B cell (primary cell): ENCODE measurements around the gene ZMAT5. TPM values are rescaled to one million over a fixed set of nuclear protein-coding genes. Genes with fewer than 3 reads are reported as not detected.

ENCODE experiments used
- ATAC-seq: fragments of 200-7000 bp; cut with Tn5 transposase; one replicate; pipeline ENCODE4 v1.10.0; 2021; ENCODE audit warnings: low read depth, mild to moderate bottlenecking, moderate number of reproducible peaks, moderate library complexity
- CTCF ChIA-PET: fragments of 350-600 bp; sonication (Branson Sonifier 250); formaldehyde crosslinking; loops from one replicate; lab custom pipeline; 2021; ENCODE audit warnings: antibody characterized with exemption, inconsistent platforms; lab: Charles Lee
- POLR2A ChIA-PET: fragments of 350-600 bp; sonication (Branson Sonifier 250); formaldehyde crosslinking; loops from one replicate; lab custom pipeline; 2021; ENCODE audit warnings: antibody characterized with exemption; lab: Charles Lee
- DNase-seq: peaks from one replicate; pipeline ENCODE4 v3.0.0; 2013
- H2AFZ ChIP-seq: 2 replicates; pipeline ENCODE4 v1.6.1; 2012; ENCODE audit warnings: mild to moderate bottlenecking, low read depth, low read length; ENCODE audit not compliant: insufficient read depth, poor library complexity, severe bottlenecking
- H3K27ac ChIP-seq, 2 donors: 1 replicate in 1 of 2; 2 replicates in 1 of 2; pipeline ENCODE4 v1.5.1; 2012 to 2013; ENCODE audit warnings: low read length in 2 of 2, mild to moderate bottlenecking in 2 of 2, moderate library complexity in 1 of 2
- H3K27me3 ChIP-seq, 4 experiments: fragments of 200-600 bp in 1 of 4; sonication (generic) in 1 of 4; replicated peaks in 1 of 4; 1 replicate in 2 of 4; 2 replicates in 2 of 4; pipeline versions ENCODE4 v1.6.1 to v1.7.0; 2013 to 2016; ENCODE audit warnings: low read length in 3 of 4, mild to moderate bottlenecking in 2 of 4, mixed read lengths in 1 of 4, moderate library complexity in 1 of 4; ENCODE audit not compliant: insufficient read depth in 4 of 4, control insufficient read depth in 3 of 4; ENCODE audit errors: control extremely low read depth in 1 of 4
- H3K36me3 ChIP-seq, 2 experiments: replicated peaks in 1 of 2; 1 replicate in 1 of 2; 2 replicates in 1 of 2; pipeline versions ENCODE4 v1.6.1 to v1.7.1; 2013; ENCODE audit warnings: low read length in 1 of 2; ENCODE audit not compliant: insufficient read depth in 2 of 2, control insufficient read depth in 1 of 2; ENCODE audit errors: control extremely low read depth in 1 of 2, extremely low read depth in 1 of 2
- H3K4me1 ChIP-seq, 2 donors: fragments of 200-600 bp in 1 of 2; sonication (generic) in 1 of 2; 1 replicate in 1 of 2; 2 replicates in 1 of 2; pipeline versions ENCODE4 v1.5.1 to v1.6.1; 2013 to 2017; ENCODE audit warnings: low read length in 2 of 2; ENCODE audit not compliant: control insufficient read depth in 2 of 2, insufficient read depth in 2 of 2
- H3K4me2 ChIP-seq: replicated peaks from 2 replicates; pipeline ENCODE3; 2012; ENCODE audit warnings: mild to moderate bottlenecking, low read depth, low read length; ENCODE audit not compliant: poor library complexity, severe bottlenecking
- H3K4me3 ChIP-seq, 5 experiments: fragments of 200-600 bp in 1 of 5; sonication (generic) in 1 of 5; 1 replicate in 3 of 5; 2 replicates in 2 of 5; pipeline versions ENCODE4 v1.5.1 to v1.7.0; 2011 to 2016; ENCODE audit warnings: low read length in 4 of 5, mild to moderate bottlenecking in 4 of 5, low read depth in 2 of 5, control low read depth in 1 of 5, moderate library complexity in 1 of 5; ENCODE audit not compliant: insufficient read depth in 1 of 5; ENCODE audit errors: control extremely low read depth in 1 of 5, extremely low read depth in 1 of 5
- H3K79me2 ChIP-seq: fragments of 200-600 bp; sonication (generic); one replicate; pipeline ENCODE4 v1.6.0; 2016; ENCODE audit warnings: low read length; ENCODE audit not compliant: control insufficient read depth, insufficient read depth
- H3K9ac ChIP-seq: fragments of 200-600 bp; sonication (generic); 2 replicates; pipeline ENCODE4 v1.6.1; 2017; ENCODE audit warnings: mild to moderate bottlenecking, low read length, moderate library complexity
- H3K9me3 ChIP-seq, 3 donors: one replicate each; pipeline versions ENCODE4 v1.6.1 to v1.7.1; 2013; ENCODE audit warnings: low read length in 2 of 3; ENCODE audit not compliant: control insufficient read depth in 2 of 3, insufficient read depth in 1 of 3; ENCODE audit errors: control extremely low read depth in 1 of 3
- H4K20me1 ChIP-seq: 2 replicates; pipeline ENCODE4 v1.6.0; 2012; ENCODE audit warnings: mild to moderate bottlenecking, low read length; ENCODE audit not compliant: insufficient read depth, control insufficient read depth, poor library complexity, severe bottlenecking
- H3K27ac Mint-ChIP-seq: one replicate; pipeline ENCODE4 v1.8.0; 2021; ENCODE audit warnings: mixed read lengths
- H3K27me3 Mint-ChIP-seq: one replicate; pipeline ENCODE4 v1.8.0; 2021; ENCODE audit warnings: mixed read lengths
- H3K4me1 Mint-ChIP-seq: one replicate; pipeline ENCODE4 v1.8.0; 2021; ENCODE audit warnings: mixed read lengths
- H3K4me3 Mint-ChIP-seq: one replicate; pipeline ENCODE4 v1.8.0; 2021; ENCODE audit warnings: mixed read lengths
- H3K9me3 Mint-ChIP-seq: one replicate; pipeline ENCODE4 v1.8.0; 2022; ENCODE audit warnings: mixed read lengths; ENCODE audit not compliant: insufficient read depth
- CTCF ChIP-seq: fragments of 200-600 bp; IDR thresholded peaks from one replicate; pipeline ENCODE4 v1.8.0; 2022; ENCODE audit warnings: antibody characterized with exemption, mild to moderate bottlenecking
- EZH2 ChIP-seq: IDR thresholded peaks from 2 replicates; pipeline ENCODE4 v1.6.1; 2012; ENCODE audit warnings: borderline replicate concordance, low read depth, mild to moderate bottlenecking, moderate library complexity, low read length; ENCODE audit not compliant: insufficient read depth, poor library complexity, severe bottlenecking
- WGBS: methylation state at CpG from one replicate; pipeline ENCODE4 v1.1.5; 2013; ENCODE audit warnings: missing lambda C conversion rate; ENCODE audit not compliant: insufficient coverage; 5-methylcytosine and 5-hydroxymethylcytosine counted together
- intact Hi-C: fragments of 100-400 bp; cut with micrococcal nuclease; formaldehyde crosslinking; loops from one replicate; pipeline ENCODE4 v1.10.0; 2022
- polyA plus RNA-seq: library from polyadenylated mRNA; depleted of rRNA; stranded (reverse); fragments of >200 nt; gene quantifications from 2 replicates; pipeline ENCODE4 v1.2.3, GENCODE V29; 2012
- total RNA-seq, 2 donors: library from RNA; stranded (reverse); fragments of 120-200 nt in 1 of 2; gene quantifications; 1 replicate in 1 of 2; 2 replicates in 1 of 2; pipeline versions ENCODE4 v1.2.3 to v1.2.4, GENCODE V29; 2013 to 2022

The ZMAT5 gene
- total and polyA plus RNA-seq, 2 donors (not counting 1 experiment from before 2014, with no cell fraction given), result 17.8 to 26.3 TPM

- Histone ChIP-seq H3K27ac (no peak within 1 kb of the TSS), H4K20me1 (no peaks in the 10 kb centered on the region), H3K9me3 (no peaks in the 10 kb centered on the region), H3K9ac (no peak within 1 kb of the TSS), H3K79me2 (no peaks in the 10 kb centered on the region), H3K4me3 (no peak within 1 kb of the TSS), H3K36me3 (no peaks in the 10 kb centered on the region), H3K27me3 (peaks cover 0 to 47% (median 12%) of the 10 kb centered on the region in 4 experiments), H2AFZ (no peak within 1 kb of the TSS), H3K4me2 (peak within 1 kb of the TSS; percentile 50), H3K4me1 (peaks cover 7 to 8% of the 10 kb centered on the region in 2 donors)
- ChIA-PET CTCF (no interaction called here), POLR2A (no interaction called here)
- peak within 1 kb of the TSS; percentile 47 for H3K4me3 Mint-ChIP-seq
- DNase-seq (no peak), ATAC-seq (no peak)
- H3K9me3 Mint-ChIP-seq, result no peaks in the 10 kb centered on the region
- H3K27me3 Mint-ChIP-seq, result peaks cover 41% of the 10 kb centered on the region
- H3K4me1 Mint-ChIP-seq, result peaks cover 9% of the 10 kb centered on the region
- no peak within 1 kb of the TSS for H3K27ac Mint-ChIP-seq
- intact Hi-C loops, result no loop called here
- under 1% methylated on average over 108 of the region's 115 CpGs for WGBS
- TF ChIP-seq CTCF (no peak), EZH2 (no peak)
These were observed 46.7 kb downstream of the ZMAT5 start, which contains the start of gene CABP7 for GRCh38 chr22:29719899-29720645. Gene CABP7 (plus strand): TSS chr22:29720003. CDS start chr22:29720425, 422 bp downstream.
